B cell (primary cell): Measurements from ENCODE around the gene CWC27. TPM values are rescaled to one million over a fixed set of nuclear protein-coding genes. Genes with fewer than 3 reads are reported as not detected.

Source experiments
- ATAC-seq: fragments of 200-7000 bp; cut with Tn5 transposase; one replicate; pipeline ENCODE4 v1.10.0; 2021; ENCODE audit warnings: low read depth, mild to moderate bottlenecking, moderate number of reproducible peaks, moderate library complexity
- CTCF ChIA-PET: fragments of 350-600 bp; sonication (Branson Sonifier 250); formaldehyde crosslinking; loops from one replicate; lab custom pipeline; 2021; ENCODE audit warnings: antibody characterized with exemption, inconsistent platforms; lab: Charles Lee
- POLR2A ChIA-PET: fragments of 350-600 bp; sonication (Branson Sonifier 250); formaldehyde crosslinking; loops from one replicate; lab custom pipeline; 2021; ENCODE audit warnings: antibody characterized with exemption; lab: Charles Lee
- DNase-seq: peaks from one replicate; pipeline ENCODE4 v3.0.0; 2013
- H2AFZ ChIP-seq: 2 replicates; pipeline ENCODE4 v1.6.1; 2012; ENCODE audit warnings: mild to moderate bottlenecking, low read depth, low read length; ENCODE audit not compliant: insufficient read depth, poor library complexity, severe bottlenecking
- H3K27ac ChIP-seq, 2 donors: 1 replicate in 1 of 2; 2 replicates in 1 of 2; pipeline ENCODE4 v1.5.1; 2012 to 2013; ENCODE audit warnings: low read length in 2 of 2, mild to moderate bottlenecking in 2 of 2, moderate library complexity in 1 of 2
- H3K27me3 ChIP-seq, 4 experiments: fragments of 200-600 bp in 1 of 4; sonication (generic) in 1 of 4; replicated peaks in 1 of 4; 1 replicate in 2 of 4; 2 replicates in 2 of 4; pipeline versions ENCODE4 v1.6.1 to v1.7.0; 2013 to 2016; ENCODE audit warnings: low read length in 3 of 4, mild to moderate bottlenecking in 2 of 4, mixed read lengths in 1 of 4, moderate library complexity in 1 of 4; ENCODE audit not compliant: insufficient read depth in 4 of 4, control insufficient read depth in 3 of 4; ENCODE audit errors: control extremely low read depth in 1 of 4
- H3K36me3 ChIP-seq, 2 experiments: replicated peaks in 1 of 2; 1 replicate in 1 of 2; 2 replicates in 1 of 2; pipeline versions ENCODE4 v1.6.1 to v1.7.1; 2013; ENCODE audit warnings: low read length in 1 of 2; ENCODE audit not compliant: insufficient read depth in 2 of 2, control insufficient read depth in 1 of 2; ENCODE audit errors: control extremely low read depth in 1 of 2, extremely low read depth in 1 of 2
- H3K4me1 ChIP-seq, 2 donors: fragments of 200-600 bp in 1 of 2; sonication (generic) in 1 of 2; 1 replicate in 1 of 2; 2 replicates in 1 of 2; pipeline versions ENCODE4 v1.5.1 to v1.6.1; 2013 to 2017; ENCODE audit warnings: low read length in 2 of 2; ENCODE audit not compliant: control insufficient read depth in 2 of 2, insufficient read depth in 2 of 2
- H3K4me2 ChIP-seq: replicated peaks from 2 replicates; pipeline ENCODE3; 2012; ENCODE audit warnings: mild to moderate bottlenecking, low read depth, low read length; ENCODE audit not compliant: poor library complexity, severe bottlenecking
- H3K4me3 ChIP-seq, 5 experiments: fragments of 200-600 bp in 1 of 5; sonication (generic) in 1 of 5; 1 replicate in 3 of 5; 2 replicates in 2 of 5; pipeline versions ENCODE4 v1.5.1 to v1.7.0; 2011 to 2016; ENCODE audit warnings: low read length in 4 of 5, mild to moderate bottlenecking in 4 of 5, low read depth in 2 of 5, control low read depth in 1 of 5, moderate library complexity in 1 of 5; ENCODE audit not compliant: insufficient read depth in 1 of 5; ENCODE audit errors: control extremely low read depth in 1 of 5, extremely low read depth in 1 of 5
- H3K79me2 ChIP-seq: fragments of 200-600 bp; sonication (generic); one replicate; pipeline ENCODE4 v1.6.0; 2016; ENCODE audit warnings: low read length; ENCODE audit not compliant: control insufficient read depth, insufficient read depth
- H3K9ac ChIP-seq: fragments of 200-600 bp; sonication (generic); 2 replicates; pipeline ENCODE4 v1.6.1; 2017; ENCODE audit warnings: mild to moderate bottlenecking, low read length, moderate library complexity
- H3K9me3 ChIP-seq, 3 donors: one replicate each; pipeline versions ENCODE4 v1.6.1 to v1.7.1; 2013; ENCODE audit warnings: low read length in 2 of 3; ENCODE audit not compliant: control insufficient read depth in 2 of 3, insufficient read depth in 1 of 3; ENCODE audit errors: control extremely low read depth in 1 of 3
- H4K20me1 ChIP-seq: 2 replicates; pipeline ENCODE4 v1.6.0; 2012; ENCODE audit warnings: mild to moderate bottlenecking, low read length; ENCODE audit not compliant: insufficient read depth, control insufficient read depth, poor library complexity, severe bottlenecking
- H3K27ac Mint-ChIP-seq: one replicate; pipeline ENCODE4 v1.8.0; 2021; ENCODE audit warnings: mixed read lengths
- H3K27me3 Mint-ChIP-seq: one replicate; pipeline ENCODE4 v1.8.0; 2021; ENCODE audit warnings: mixed read lengths
- H3K4me1 Mint-ChIP-seq: one replicate; pipeline ENCODE4 v1.8.0; 2021; ENCODE audit warnings: mixed read lengths
- H3K4me3 Mint-ChIP-seq: one replicate; pipeline ENCODE4 v1.8.0; 2021; ENCODE audit warnings: mixed read lengths
- H3K9me3 Mint-ChIP-seq: one replicate; pipeline ENCODE4 v1.8.0; 2022; ENCODE audit warnings: mixed read lengths; ENCODE audit not compliant: insufficient read depth
- EZH2 ChIP-seq: IDR thresholded peaks from 2 replicates; pipeline ENCODE4 v1.6.1; 2012; ENCODE audit warnings: borderline replicate concordance, low read depth, mild to moderate bottlenecking, moderate library complexity, low read length; ENCODE audit not compliant: insufficient read depth, poor library complexity, severe bottlenecking
- WGBS: methylation state at CpG from one replicate; pipeline ENCODE4 v1.1.5; 2013; ENCODE audit warnings: missing lambda C conversion rate; ENCODE audit not compliant: insufficient coverage; 5-methylcytosine and 5-hydroxymethylcytosine counted together
- intact Hi-C: fragments of 100-400 bp; cut with micrococcal nuclease; formaldehyde crosslinking; loops from one replicate; pipeline ENCODE4 v1.10.0; 2022
- polyA plus RNA-seq: library from polyadenylated mRNA; depleted of rRNA; stranded (reverse); fragments of >200 nt; gene quantifications from 2 replicates; pipeline ENCODE4 v1.2.3, GENCODE V29; 2012
- total RNA-seq, 2 donors: library from RNA; stranded (reverse); fragments of 120-200 nt in 1 of 2; gene quantifications; 1 replicate in 1 of 2; 2 replicates in 1 of 2; pipeline versions ENCODE4 v1.2.3 to v1.2.4, GENCODE V29; 2013 to 2022
- TF ChIP-seq, protein P1 (sequence below): fragments of 200-600 bp; IDR thresholded peaks from one replicate; pipeline ENCODE4 v1.8.0; 2022; ENCODE audit warnings: antibody characterized with exemption, mild to moderate bottlenecking

Gene CWC27
- total and polyA plus RNA-seq, 2 donors (not counting 1 experiment from before 2014, with no cell fraction given), result 6.6 to 30.5 TPM

DNA sequence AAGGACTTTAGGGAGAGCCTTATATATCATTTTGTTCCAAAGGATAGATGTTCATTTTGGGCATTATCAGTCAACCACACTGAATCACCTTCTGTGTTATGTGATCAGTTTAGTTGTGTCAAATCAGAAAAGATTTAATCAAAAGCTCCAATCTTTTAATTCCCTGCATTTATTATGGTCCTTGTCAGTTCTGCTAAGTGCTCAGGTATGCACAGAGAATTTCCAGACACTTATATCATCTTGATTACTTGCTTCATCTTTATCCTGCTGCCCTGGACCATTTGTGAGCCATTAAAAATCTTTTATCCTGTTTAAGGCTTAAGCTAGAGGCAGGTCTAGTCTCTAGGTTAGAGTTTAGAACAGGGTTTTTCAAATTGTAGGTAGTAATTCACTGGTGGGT is 179.1 kb downstream of the CWC27 start:
- no peak overlapping the region for H3K4me3 ChIP-seq
- no peaks in the 10 kb centered on the region for H3K79me2 ChIP-seq
- intact Hi-C loops, result no loop called here
- no peaks in the 10 kb centered on the region for H3K36me3 ChIP-seq
- ChIA-PET POLR2A (no interaction called here), CTCF (no interaction called here)
- H2AFZ ChIP-seq, result no peak overlapping the region
- no peaks in the 10 kb centered on the region for H3K27me3 ChIP-seq
- no peak overlapping the region for H3K27ac Mint-ChIP-seq
- no peaks in the 10 kb centered on the region for H3K9me3 ChIP-seq
- H3K9ac ChIP-seq, result no peak overlapping the region
- TF ChIP-seq, protein P1, sequence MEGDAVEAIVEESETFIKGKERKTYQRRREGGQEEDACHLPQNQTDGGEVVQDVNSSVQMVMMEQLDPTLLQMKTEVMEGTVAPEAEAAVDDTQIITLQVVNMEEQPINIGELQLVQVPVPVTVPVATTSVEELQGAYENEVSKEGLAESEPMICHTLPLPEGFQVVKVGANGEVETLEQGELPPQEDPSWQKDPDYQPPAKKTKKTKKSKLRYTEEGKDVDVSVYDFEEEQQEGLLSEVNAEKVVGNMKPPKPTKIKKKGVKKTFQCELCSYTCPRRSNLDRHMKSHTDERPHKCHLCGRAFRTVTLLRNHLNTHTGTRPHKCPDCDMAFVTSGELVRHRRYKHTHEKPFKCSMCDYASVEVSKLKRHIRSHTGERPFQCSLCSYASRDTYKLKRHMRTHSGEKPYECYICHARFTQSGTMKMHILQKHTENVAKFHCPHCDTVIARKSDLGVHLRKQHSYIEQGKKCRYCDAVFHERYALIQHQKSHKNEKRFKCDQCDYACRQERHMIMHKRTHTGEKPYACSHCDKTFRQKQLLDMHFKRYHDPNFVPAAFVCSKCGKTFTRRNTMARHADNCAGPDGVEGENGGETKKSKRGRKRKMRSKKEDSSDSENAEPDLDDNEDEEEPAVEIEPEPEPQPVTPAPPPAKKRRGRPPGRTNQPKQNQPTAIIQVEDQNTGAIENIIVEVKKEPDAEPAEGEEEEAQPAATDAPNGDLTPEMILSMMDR, result no peak
- TF ChIP-seq EZH2, result no peak
- no peaks in the 10 kb centered on the region for H3K9me3 Mint-ChIP-seq
- no peak for ATAC-seq
- no peaks in the 10 kb centered on the region for H4K20me1 ChIP-seq
- no peak for DNase-seq
- no peak overlapping the region for H3K27ac ChIP-seq
- H3K4me1 ChIP-seq, result no peaks in the 10 kb centered on the region
- H3K4me3 Mint-ChIP-seq, result no peak overlapping the region
- H3K27me3 Mint-ChIP-seq, result no peaks in the 10 kb centered on the region
- no peaks in the 10 kb centered on the region for H3K4me1 Mint-ChIP-seq
- no peak overlapping the region for H3K4me2 ChIP-seq

DNA sequence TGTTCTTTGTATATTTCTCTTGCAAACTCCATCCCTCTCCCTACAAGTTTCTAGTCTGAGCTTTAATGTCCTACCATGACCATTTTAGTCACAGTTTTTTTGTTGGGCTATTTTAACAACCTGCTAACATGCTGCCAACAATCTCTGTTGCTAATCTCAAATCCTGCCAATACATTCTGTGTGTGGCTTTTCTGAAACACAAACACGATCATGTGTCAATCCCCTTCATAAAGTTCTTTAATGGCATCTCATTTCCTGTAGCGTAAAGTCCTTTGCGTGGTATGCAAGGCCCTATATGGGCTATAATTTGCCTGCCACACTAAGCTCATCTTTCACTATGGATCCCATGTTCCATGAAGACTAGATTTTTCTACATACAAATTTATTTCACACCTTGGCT is 180.6 kb downstream of the CWC27 start:
- 96% methylated on average over 3 of the region's 3 CpGs for WGBS
- Mint-ChIP-seq H3K4me3 (no peak overlapping the region), H3K27me3 (no peaks in the 10 kb centered on the region), H3K27ac (no peak overlapping the region), H3K9me3 (no peaks in the 10 kb centered on the region), H3K4me1 (no peaks in the 10 kb centered on the region)
- no peak overlapping the region for H3K9ac ChIP-seq
- TF ChIP-seq EZH2, result no peak
- TF ChIP-seq, protein P1, result no peak
- H3K4me3 ChIP-seq, result no peak overlapping the region
- no peak overlapping the region for H3K27ac ChIP-seq
- no peaks in the 10 kb centered on the region for H3K27me3 ChIP-seq
- no peak for ATAC-seq
- no peak overlapping the region for H2AFZ ChIP-seq
- CTCF ChIA-PET, result interaction anchor here (1.1 kb wide), 1 partner anchor 13 kb away, joined by 3 read pairs; no protein-coding TSS in a partner anchor
- H3K4me1 ChIP-seq, result no peaks in the 10 kb centered on the region
- intact Hi-C loops, result no loop called here
- no peak for DNase-seq
- H3K36me3 ChIP-seq, result no peaks in the 10 kb centered on the region
- H3K9me3 ChIP-seq, result no peaks in the 10 kb centered on the region
- H3K79me2 ChIP-seq, result no peaks in the 10 kb centered on the region
- POLR2A ChIA-PET, result no interaction called here
- H3K4me2 ChIP-seq, result no peak overlapping the region
- no peaks in the 10 kb centered on the region for H4K20me1 ChIP-seq
